Muscle layer of duodenum (tissue), 2 donors: ENCODE measurements around the gene RASGRP4.
"Not testable (repeated sequence)": the region's sequence is repeated elsewhere in the genome, so short reads cannot be mapped to it uniquely, and the experiment has no call there.

Experiments used
- H3K27ac ChIP-seq: one replicate; pipeline ENCODE4 v1.7.0; 2013; ENCODE audit warnings: mild to moderate bottlenecking, low read length
- H3K27me3 ChIP-seq: one replicate; pipeline ENCODE4 v1.7.0; 2013; ENCODE audit warnings: low read depth, mild to moderate bottlenecking, control low read depth, low read length
- H3K36me3 ChIP-seq, 2 donors: one replicate each; pipeline ENCODE4 v1.7.0; 2013; ENCODE audit warnings: low read length in 2 of 2, control low read depth in 1 of 2, mild to moderate bottlenecking in 1 of 2; ENCODE audit not compliant: insufficient read depth in 2 of 2, control insufficient read depth in 1 of 2
- H3K4me1 ChIP-seq, 2 donors: one replicate each; pipeline ENCODE4 v1.7.0; 2013; ENCODE audit warnings: low read length in 2 of 2, mild to moderate bottlenecking in 2 of 2, control low read depth in 1 of 2, moderate library complexity in 1 of 2; ENCODE audit not compliant: insufficient read depth in 2 of 2, control insufficient read depth in 1 of 2
- H3K4me3 ChIP-seq, 2 donors: one replicate each; pipeline ENCODE4 v1.7.0; 2013; ENCODE audit warnings: low read length in 2 of 2, low read depth in 1 of 2, mild to moderate bottlenecking in 1 of 2
- H3K9me3 ChIP-seq, 2 donors: one replicate each; pipeline ENCODE4 v1.7.0; 2013; ENCODE audit warnings: low read length in 2 of 2, control low read depth in 1 of 2, mild to moderate bottlenecking in 1 of 2; ENCODE audit not compliant: control insufficient read depth in 1 of 2
- donor health status: healthy.

RASGRP4 gene, protein sequence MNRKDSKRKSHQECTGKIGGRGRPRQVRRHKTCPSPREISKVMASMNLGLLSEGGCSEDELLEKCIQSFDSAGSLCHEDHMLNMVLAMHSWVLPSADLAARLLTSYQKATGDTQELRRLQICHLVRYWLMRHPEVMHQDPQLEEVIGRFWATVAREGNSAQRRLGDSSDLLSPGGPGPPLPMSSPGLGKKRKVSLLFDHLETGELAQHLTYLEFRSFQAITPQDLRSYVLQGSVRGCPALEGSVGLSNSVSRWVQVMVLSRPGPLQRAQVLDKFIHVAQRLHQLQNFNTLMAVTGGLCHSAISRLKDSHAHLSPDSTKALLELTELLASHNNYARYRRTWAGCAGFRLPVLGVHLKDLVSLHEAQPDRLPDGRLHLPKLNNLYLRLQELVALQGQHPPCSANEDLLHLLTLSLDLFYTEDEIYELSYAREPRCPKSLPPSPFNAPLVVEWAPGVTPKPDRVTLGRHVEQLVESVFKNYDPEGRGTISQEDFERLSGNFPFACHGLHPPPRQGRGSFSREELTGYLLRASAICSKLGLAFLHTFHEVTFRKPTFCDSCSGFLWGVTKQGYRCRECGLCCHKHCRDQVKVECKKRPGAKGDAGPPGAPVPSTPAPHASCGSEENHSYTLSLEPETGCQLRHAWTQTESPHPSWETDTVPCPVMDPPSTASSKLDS

DNA sequence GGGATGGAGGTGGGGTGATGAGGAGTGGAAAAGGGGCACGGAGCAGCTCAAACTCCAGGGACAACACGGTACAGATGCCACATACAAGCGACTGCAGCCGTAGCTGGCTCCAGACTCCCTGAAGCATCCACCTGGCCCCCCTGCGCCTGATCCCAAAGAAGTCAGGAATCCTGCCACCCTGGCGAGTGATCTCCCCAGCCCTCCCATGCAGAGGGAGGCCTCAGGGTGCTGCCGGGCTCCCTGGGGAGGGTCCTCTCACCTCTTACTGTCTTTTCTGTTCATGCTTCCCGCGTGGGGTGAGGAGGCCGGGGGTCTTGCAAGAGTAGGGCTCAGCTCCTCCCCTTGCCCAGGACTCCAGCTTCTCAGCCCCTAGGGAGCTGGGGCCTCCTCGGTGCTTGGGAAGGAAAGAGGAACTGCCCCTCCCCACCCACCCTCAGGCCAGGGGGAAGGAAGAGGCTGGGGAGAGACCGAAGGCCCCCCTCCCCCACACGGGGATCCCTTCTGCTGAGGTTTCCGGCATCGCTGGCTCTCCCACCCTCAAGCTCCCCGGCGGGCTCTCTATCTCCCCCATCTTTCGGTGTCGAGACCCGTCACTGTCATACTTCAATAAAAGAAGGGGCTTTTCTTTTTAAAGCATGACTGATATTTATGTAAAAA is at the start of gene RASGRP4:
Gene RASGRP4, minus strand, starts transcription at position 410 of the 657 bp plus-strand sequence. Its CDS starts 128 bp downstream, at position 282.
- Histone ChIP-seq H3K9me3 (no peaks in the 10 kb centered on the region), H3K36me3 (no peaks in the 10 kb centered on the region), H3K27me3 (no peaks in the 10 kb centered on the region), H3K27ac (no peak within 1 kb of the TSS), H3K4me3 (peak within 1 kb of the TSS; percentile 21 to 49), H3K4me1 (no peaks in the 10 kb centered on the region)

DNA sequence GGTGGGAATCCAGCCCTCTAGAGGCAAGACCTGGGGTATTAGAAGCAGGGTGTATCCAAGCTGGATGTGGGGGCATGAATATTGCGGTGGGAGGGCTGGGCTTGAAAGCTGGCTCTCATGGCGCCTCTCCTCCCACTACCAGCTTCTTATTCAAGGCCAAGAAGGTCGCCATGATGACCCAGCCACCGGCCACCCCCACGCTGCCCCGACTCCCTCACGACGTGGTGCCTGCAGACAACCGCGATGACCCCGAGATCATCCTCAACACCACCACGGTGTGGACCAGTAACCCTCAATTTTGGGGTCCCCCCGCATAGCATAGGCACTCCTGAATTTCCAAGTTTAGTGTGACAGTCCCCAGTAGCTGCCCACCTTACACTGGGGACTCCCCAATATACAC is 49.2 kb upstream of the RASGRP4 start:
- no peaks in the 10 kb centered on the region for H3K36me3 ChIP-seq
- H3K4me1 ChIP-seq = no peaks in the 10 kb centered on the region
- H3K27me3 ChIP-seq = no peaks in the 10 kb centered on the region

DNA sequence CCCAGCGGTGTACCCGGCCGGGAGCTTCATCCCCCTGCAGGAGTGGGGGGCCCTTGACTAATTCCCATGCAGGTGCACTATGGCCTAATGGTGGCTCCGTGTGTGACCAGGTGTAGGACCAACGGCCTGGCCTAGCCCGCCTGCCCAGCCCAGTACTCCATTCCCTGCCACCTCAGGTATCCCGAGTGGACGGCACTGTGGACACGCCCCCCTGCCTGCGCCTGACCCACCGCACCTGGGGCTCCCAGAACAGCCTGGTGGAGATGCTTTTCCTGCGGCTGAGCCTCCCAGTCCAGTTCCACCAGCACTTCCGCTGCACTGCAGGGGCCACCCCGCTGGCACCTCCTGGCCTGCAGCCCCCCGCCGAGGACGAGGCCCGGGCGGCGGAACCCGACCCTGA is 47.2 kb upstream of the RASGRP4 start:
- Histone ChIP-seq H3K4me3 (no peak overlapping the region), H3K36me3 (no peaks in the 10 kb centered on the region), H3K27me3 (no peaks in the 10 kb centered on the region), H3K27ac (no peak overlapping the region), H3K9me3 (no peaks in the 10 kb centered on the region), H3K4me1 (no peaks in the 10 kb centered on the region)

More for the DNA sequence above, 49.2 kb upstream of the RASGRP4 start:
- Histone ChIP-seq H3K9me3 (no peaks in the 10 kb centered on the region), H3K27ac (no peak overlapping the region), H3K4me3 (no peak overlapping the region)

DNA sequence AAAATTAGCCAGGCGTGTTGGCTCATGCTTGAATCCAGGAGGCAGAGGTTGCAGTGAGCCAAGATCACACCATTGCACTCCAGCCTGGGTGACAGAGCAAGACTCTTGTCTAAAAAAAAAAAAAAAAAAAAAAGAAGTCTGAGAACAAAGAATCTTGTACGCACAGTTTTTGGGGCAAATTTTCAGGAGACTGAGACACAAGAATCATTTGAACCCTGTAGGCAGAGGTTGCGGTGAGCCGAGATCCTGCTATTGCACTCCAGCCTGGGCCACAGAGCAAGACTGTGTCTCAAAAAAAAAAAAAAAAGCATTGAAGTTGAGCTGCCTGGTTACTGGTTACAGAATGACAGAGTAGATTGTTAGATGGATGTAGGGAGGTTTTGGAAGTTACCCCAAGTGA is 46.7 kb upstream of the RASGRP4 start:
- H3K27ac ChIP-seq, H3K27me3 ChIP-seq, H3K4me1 ChIP-seq, H3K4me3 ChIP-seq, H3K36me3 ChIP-seq, H3K9me3 ChIP-seq: not testable (repeated sequence)

DNA sequence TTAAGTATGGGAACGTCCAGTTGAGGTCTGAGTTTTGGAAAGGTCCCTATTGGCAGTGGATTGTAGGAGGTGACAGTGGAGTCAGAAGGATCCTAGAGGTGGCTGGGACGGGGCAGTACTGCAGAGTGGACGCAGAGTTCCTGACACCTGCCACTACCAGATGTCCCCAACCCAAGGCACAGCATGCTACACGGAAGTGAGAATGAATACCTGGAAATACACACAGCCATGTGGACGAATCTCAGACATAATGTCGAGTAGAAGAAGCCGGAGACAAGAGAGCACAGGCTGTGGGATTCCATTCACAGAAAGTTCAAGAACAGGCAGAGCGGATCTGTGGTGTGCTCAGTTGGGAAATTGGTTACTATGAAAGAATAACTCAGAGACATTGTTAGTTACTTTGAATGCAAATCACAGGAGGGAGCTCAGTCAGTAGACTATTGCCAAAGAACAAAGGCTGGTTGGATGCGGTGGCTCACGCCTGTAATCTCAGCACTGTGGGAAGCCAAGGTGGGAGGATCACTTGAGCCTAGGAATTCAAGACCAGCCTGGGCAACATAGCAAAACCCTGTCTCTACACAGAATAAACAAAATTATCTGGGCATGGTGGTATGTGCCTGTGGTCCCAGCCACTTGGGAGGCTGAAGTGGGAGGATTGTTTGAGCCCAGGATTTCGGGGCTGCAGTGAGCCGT is 44.9 kb upstream of the RASGRP4 start:
- Histone ChIP-seq H3K27me3 (no peaks in the 10 kb centered on the region), H3K27ac (no peak overlapping the region), H3K4me1 (no peaks in the 10 kb centered on the region), H3K4me3 (no peak overlapping the region), H3K36me3 (no peaks in the 10 kb centered on the region), H3K9me3 (peaks cover 0 to 4% of the 10 kb centered on the region in 2 donors)

DNA sequence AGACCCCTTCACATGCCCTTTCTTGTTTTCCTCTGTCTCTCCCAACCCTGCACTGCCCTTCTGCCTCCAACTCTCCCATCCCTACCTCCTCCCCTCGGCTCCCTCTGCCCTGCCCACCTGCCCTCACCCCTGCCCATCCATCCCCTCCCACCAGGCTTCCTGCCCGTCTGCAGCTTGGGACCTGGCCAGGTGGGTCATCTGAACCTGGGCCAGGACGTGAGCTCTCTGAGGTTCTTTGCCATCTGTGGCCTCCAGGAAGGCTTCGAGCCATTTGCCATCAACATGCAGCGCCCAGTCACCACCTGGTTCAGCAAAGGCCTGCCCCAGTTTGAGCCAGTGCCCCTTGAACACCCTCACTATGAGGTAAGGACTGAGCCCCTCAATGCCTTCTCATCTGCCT is 43.1 kb upstream of the RASGRP4 start:
- no peaks in the 10 kb centered on the region for H3K27me3 ChIP-seq
- peaks cover 0 to 4% of the 10 kb centered on the region in 2 donors for H3K9me3 ChIP-seq
- H3K4me1 ChIP-seq = no peaks in the 10 kb centered on the region
- no peak overlapping the region for H3K27ac ChIP-seq
- H3K4me3 ChIP-seq = no peak overlapping the region
- H3K36me3 ChIP-seq = no peaks in the 10 kb centered on the region

DNA sequence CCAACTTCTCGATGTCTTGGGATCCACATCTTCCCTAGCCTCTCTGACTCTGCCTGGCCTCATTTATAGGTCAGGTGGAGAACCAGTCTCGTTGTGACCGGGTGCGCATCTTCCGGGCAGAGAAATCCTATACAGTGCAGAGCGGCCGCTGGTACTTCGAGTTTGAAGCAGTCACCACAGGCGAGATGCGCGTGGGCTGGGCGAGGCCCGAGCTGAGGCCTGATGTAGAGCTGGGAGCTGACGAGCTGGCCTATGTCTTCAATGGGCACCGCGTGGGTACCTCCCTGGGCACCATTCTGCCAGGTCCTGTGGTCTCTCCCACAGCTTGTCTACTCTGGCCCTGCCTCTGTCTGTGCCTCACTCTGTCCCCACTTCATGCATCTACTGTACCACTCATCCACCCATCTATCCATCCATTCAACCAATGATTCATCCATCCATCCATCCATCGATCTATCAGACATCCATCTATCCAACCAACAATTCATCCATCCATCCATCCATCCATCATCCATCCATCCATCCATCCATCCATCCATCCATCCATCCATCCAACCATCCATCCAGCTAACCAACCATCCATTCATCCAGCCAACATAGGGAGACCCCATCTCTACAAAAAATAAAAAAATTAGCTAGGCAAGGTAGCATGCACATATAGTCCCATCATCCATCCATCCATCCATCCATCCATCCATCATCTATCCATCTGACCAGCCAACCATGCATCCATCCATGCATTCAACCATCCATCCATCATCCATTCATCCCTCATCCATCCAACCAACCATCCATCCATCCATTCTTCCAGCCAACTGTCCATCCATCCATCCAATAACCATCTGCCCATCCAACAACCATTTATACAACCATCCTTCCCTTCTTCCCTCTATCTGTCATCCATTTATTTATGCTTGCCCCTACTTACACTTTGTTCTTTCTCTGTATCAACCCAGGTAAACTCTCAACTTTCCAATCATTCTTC is 41.8 kb upstream of the RASGRP4 start:
- Histone ChIP-seq H3K4me3 (no peak overlapping the region), H3K27me3 (no peaks in the 10 kb centered on the region)

DNA sequence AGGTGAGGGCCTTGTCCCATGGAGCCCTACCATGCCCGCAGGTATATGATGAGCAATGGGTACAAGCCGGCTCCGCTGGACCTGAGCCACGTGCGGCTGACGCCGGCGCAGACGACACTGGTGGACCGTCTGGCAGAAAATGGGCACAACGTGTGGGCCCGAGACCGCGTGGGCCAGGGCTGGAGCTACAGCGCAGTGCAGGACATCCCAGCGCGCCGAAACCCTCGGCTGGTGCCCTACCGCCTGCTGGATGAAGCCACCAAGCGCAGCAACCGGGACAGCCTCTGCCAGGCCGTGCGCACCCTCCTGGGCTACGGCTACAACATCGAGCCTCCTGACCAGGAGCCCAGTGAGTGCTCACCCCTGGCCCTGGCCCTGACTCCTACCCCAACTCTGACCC is 40.0 kb upstream of the RASGRP4 start:
- Histone ChIP-seq H3K36me3 (no peaks in the 10 kb centered on the region), H3K27me3 (no peaks in the 10 kb centered on the region), H3K9me3 (peaks cover 0 to 7% of the 10 kb centered on the region in 2 donors), H3K4me1 (no peaks in the 10 kb centered on the region), H3K4me3 (no peak overlapping the region), H3K27ac (no peak overlapping the region)

More for the DNA sequence above, 41.8 kb upstream of the RASGRP4 start:
- Histone ChIP-seq H3K9me3 (peaks cover 0 to 4% of the 10 kb centered on the region in 2 donors), H3K4me1 (no peaks in the 10 kb centered on the region), H3K27ac (no peak overlapping the region), H3K36me3 (no peaks in the 10 kb centered on the region)

DNA sequence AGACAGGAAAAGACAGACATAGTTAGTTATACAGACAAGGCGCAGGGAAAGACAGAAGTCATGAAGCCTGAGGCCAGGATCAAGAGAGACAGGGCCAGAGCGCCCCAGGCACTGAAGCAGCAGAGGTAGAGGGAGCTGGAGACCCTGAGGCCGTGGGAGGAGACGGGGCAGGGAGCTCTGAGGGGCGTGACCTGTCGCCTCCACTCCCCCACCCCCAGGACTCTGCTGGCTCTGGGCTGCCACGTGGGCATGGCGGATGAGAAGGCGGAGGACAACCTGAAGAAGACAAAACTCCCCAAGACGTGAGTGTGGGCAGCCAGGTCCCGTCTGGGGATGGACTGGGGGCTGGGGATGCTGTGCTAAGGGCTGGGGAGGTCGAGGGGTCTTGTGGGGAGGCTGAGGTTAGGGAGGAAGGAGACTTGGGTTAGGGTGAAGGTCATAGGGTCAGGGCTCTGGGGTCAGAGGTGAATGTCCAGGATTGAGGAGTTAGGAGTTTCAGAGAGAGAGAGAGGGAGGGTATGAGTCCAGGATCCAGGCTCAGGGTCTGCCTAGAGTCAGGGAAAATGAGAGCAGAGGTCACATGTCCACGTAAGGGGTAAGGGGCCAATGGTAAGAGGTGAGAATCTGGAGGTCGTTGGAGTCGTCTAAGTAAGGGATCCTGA is 38.5 kb upstream of the RASGRP4 start:
- H3K4me3 ChIP-seq = no peak overlapping the region
- no peak overlapping the region for H3K27ac ChIP-seq
- H3K27me3 ChIP-seq = no peaks in the 10 kb centered on the region
- H3K9me3 ChIP-seq = peaks cover 0 to 7% of the 10 kb centered on the region in 2 donors
- no peaks in the 10 kb centered on the region for H3K4me1 ChIP-seq
- no peaks in the 10 kb centered on the region for H3K36me3 ChIP-seq

DNA sequence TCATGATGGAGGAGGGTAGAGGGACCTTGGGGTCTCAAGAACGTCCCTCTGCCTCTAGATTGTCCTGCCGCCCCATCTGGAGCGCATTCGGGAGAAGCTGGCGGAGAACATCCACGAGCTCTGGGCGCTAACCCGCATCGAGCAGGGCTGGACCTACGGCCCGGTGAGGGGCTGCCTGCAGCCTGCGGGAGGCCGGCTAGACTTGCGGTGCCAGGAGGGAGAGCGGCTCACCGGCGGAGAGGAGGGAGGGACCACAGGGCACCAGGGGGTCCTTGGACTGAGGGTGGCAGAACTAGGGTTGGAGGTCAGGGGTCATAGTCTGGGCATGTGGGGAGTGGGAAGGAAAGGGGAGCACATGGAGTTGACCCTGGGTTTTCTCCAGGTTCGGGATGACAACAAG is 37.3 kb upstream of the RASGRP4 start:
- Histone ChIP-seq H3K36me3 (no peaks in the 10 kb centered on the region), H3K9me3 (peaks cover 0 to 7% of the 10 kb centered on the region in 2 donors), H3K4me1 (no peaks in the 10 kb centered on the region), H3K27ac (no peak overlapping the region), H3K27me3 (no peaks in the 10 kb centered on the region), H3K4me3 (no peak overlapping the region)
